Bone marrow (tissue), 2 donors: ENCODE measurements around the gene RAB4B.
"Not testable (repeated sequence)": the region's sequence is repeated elsewhere in the genome, so short reads cannot be mapped to it uniquely, and the experiment has no call there.

ENCODE experiments used
- DNase-seq, 2 donors: peaks; one replicate each; lab custom pipeline; 2025; lab: John Stamatoyannopoulos, UW

Gene RAB4B

DNA sequence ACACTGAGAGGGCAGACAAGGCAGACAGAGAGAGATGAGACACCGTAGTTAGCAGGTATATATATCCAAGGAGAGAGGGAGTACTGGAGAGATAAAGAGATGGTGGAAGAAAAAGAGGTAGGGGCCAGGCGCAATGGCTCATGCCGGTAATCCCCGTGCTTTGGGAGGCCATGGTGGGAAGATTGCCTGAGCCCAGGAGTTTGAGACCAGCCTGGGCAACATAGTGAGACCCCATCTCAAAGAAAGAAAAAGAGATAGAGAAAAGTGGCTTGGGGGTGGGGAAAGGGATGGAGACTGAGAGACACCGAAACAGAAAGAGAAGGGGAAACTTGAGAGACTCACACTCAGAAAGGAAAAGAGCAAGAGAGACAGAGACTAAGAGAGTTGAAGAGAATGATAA is 2.5 kb downstream of the RAB4B start:
- no peak for DNase-seq

DNA sequence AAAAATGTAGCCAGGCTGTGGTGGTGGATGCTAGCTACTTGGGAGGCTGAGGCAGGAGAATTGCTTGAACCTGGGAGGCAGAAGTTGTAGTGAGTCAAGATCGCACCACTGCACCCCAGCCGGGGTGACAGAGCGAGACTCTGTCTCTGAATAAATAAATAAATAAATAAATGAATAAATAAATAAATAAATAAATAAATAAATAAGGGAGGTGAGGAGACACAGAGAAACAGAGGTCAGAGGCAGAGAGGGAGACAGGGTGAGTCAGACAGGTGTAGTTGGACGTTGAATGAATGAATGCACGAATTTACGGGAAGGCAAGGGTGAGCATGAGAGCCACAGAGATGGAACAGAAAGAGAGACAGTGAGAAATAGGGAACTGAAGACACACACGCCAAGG is 3.1 kb downstream of the RAB4B start:
- no peak for DNase-seq

DNA sequence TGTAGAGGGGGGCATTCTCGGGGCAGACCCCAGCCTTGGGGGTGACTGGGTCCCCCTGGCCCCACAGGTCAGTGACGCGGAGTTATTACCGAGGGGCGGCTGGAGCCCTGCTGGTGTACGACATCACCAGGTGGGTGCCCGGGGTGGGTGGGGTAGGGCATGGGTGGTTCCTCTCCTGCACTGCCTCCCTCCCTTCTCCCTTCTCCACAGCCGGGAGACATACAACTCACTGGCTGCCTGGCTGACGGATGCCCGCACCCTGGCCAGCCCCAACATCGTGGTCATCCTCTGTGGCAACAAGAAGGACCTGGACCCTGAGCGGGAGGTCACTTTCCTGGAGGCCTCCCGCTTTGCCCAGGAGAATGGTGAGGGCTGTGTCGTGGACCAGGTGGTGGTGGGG is 5.7 kb downstream of the RAB4B start:
- DNase-seq, result no peak

DNA sequence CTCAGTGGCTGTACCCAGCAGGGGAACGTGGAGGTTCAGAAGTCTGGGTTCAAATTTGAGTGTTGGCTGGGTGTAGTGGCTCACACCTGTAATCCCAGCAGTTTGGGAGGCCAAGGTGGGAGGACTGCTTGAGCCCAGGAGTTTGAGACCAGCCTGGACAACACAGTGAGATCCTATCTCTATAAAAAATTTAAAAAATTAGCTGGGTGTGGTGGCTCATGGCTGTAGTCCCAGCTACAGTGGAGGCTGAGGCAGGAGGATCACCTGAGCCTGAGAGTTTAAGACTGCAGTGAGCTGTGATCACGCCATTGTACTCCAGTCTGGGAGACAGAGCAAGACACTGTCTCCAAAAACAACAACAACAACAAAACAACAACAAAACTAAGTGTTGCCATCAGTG is 6.1 kb downstream of the RAB4B start:
- not testable (repeated sequence) for DNase-seq

DNA sequence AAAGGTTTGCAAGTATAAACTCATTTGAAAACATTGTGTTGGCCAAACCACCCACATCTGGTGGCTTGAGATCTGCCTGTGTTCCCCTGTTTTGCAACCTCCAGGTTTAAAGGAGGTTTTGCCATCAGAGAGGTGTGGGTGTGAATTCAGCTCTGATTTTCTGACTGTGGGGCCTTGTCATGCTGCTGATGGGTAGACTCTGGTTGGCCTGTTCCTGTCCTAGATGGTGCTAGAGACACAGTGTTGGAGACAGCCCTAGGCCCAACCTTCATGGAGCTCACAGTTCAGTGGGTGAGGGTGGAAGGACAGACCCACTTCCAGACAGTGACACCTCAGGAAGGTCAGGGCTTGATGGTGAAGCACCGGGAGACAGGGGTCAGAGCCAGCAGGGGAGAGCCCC is 7.5 kb downstream of the RAB4B start:
- no peak for DNase-seq

DNA sequence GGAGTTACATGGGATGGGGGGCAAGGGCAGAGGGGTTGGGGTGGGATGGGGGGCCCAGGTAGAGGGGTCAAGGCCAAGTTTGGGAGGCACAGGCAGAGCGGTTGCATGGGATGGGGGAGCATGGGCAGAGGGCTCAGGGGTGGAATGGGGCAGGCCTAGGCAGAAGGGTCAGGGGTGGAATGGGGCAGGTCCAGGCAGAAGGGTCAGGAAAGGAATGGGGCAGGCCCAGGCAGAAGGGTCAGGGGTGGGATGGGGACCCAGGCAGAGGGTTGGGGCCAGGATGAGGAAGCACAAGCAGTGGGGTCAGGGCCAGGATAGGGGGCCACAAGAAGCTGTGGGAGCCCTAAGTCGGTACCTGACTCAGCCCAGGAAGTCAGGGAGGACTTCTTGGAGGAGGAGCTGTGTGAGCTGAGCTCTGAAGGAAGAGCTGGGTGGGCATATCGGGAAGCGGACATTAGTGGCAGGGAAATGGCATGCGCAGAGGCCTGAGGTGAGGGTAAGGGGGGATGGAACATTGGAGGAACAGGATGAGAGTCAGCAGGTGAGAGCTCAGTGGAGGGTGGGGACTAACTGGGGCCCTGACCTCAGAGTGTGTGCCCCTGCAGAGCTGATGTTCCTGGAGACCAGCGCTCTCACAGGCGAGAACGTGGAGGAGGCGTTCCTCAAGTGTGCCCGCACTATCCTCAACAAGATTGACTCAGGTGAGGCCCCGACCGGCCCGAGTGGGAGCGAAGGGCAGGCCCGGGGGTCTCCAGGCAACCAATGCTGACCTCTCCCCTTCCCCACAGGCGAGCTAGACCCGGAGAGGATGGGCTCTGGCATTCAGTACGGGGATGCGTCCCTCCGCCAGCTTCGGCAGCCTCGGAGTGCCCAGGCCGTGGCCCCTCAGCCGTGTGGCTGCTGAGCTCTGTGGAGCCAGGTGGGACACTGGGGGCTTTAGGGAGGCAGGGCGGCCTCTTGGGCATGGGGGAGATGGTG is 8.3 kb downstream of the RAB4B start:
- DNase-seq, result no peak

DNA sequence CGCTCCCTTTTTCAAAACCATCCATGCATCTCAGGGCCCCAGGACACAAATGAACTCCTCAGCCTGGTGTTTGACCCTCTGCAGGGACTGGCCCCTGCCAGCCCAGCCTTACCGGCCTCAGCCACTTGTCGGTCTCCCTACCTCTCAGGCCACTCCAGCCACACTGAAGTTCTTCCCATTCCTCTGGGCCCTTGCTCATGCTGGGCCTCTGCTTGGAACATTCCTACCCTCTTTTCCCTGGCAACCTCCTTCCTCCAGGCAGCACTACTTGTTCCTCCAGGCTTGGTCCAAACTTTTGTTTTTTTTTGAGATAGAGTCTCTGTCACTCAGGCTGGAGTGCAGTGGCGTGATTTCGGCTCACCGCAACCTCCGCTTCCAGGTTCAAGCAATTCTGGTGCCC is 13.3 kb downstream of the RAB4B start:
- DNase-seq, result no peak

DNA sequence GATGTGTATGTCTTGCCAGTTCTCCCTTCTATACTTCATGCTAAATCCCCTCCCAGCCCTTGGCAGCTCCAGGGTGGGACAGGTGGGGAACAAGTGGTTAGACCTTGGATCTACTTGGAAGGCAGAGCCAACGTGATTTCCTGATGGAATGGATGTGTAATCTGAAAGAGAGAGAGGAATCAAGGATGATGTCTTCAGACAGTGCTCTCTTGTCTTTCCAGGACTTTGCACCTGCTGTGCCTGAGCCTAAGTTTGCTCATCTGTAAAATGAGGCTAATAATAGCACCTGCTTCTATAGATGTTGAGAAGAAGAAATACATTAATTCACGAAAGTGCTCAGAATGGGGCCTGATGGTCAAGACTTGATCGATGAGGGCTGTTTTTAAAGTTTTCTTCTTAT is 13.9 kb downstream of the RAB4B start:
- DNase-seq, result no peak

DNA sequence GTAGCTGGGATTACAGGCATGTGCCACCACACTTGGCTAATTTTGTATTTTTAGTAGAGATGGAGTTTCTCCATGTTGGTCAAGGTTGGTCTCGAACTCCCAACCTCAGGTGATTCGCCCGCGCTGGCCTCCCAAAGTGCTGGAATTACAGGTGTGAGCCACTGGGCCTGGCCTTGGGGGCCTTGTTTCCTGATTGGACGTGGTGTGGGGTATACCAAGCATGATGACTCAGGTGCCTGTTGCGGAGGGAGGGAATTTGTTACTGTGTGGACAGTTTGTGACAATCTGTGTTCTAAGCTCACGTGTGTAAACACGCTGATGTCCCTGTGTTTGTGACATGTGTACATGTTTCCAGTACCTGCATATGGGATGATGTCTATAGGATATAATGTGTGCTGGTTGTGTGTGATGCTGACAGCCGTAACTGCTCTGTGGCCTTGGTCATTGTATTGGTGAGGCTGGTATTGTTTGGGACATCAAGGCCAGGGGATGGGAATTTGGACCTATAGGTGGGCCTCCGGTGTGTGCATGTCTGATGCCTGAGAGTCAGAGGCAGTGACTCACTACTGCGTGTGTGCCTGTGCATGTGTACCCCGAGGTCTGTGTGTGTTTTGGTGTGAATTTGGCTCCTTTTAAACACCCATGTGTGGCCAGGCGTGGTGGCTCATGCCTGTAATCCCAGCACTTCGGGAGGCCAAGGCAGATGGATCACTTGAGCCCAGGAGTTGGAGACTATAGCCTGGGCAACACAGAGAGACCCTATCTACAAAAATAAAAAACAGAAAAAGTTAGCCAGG is 19.3 kb downstream of the RAB4B start:
- DNase-seq, result no peak

DNA sequence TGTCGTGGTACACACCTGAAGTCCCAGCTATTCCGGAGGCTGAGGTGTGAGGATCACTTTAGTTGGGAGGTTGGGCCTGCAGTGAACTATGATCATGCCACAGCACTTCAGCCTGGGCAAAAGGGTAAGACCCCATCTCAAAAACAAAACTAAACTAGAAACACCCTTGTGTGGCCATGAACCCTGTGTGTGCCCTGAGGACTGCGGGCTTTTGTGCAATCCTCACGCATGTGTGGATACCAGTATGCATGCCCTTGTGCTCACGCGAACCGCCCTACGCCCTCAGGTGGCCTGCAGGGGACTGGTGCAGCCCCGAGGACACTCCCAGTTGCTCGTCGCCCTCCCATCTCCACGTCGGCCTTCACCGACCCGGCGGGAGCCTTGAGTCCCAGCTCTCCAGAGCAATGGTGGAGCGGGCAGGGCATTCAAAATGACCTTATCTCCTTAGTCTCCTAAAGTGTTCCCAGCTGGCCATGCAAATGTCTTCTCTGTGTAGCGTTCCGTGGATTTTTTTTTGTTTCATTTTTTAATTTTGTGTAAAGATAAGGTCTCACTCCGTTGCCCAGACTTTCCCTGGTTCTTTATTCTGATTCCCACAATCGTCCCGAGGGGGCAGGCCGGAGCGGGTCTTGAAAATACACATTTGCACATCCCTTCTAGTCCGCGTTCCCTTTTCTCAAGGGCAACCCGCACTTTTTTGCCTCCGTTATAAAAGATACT is 20.1 kb downstream of the RAB4B start:
- DNase-seq, result peak; percentile 61 to 66

DNA sequence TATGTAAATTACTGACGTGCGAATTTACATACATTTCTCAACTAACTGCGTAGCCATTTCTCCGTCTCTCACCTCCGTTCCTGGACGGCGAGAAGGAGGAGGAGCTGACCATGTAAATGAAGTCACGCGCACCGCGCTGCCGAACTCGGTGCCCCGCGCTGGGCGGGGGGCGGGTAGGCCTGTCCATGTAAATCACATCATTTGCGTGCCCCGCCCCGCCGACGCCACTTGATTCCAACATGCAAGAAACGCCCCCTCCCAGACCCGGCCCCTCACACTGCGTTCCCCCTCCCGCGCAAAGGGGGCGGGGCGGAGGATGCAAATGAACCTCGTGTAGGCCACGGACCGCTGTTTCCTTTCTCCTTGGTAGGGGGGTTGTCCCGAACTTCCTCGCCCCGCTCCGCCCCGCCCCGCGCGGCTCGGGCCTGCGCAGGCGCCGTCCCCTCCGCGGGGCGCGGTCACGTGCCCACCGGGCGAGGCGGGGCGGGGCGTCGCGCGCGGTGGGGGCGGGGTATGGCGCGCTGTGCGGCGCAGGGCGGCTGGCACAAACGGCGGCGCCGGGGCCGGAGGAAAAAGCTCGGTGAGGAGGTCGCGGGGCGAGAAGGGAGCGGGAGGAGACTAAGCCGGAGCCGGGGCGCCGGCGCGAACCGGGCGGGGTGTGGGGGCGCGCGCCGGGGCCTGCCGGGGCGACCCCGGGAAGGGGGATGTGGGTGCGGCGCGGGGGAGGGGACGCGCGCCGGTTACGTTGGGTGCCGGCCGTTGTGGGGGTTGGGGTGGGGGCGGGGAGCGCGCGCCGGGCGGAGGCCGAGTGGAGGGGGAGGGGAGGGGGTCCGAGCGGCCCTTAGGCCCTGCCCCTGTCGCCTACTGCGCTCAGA is 20.9 kb downstream of the RAB4B start, which contains the start of gene EGLN2:
Gene EGLN2 (plus strand): TSS at position 509 of the 875 bp plus-strand sequence. CDS start 1,382 bp downstream, outside the sequence.
- DNase-seq, result peak; percentile 97

DNA sequence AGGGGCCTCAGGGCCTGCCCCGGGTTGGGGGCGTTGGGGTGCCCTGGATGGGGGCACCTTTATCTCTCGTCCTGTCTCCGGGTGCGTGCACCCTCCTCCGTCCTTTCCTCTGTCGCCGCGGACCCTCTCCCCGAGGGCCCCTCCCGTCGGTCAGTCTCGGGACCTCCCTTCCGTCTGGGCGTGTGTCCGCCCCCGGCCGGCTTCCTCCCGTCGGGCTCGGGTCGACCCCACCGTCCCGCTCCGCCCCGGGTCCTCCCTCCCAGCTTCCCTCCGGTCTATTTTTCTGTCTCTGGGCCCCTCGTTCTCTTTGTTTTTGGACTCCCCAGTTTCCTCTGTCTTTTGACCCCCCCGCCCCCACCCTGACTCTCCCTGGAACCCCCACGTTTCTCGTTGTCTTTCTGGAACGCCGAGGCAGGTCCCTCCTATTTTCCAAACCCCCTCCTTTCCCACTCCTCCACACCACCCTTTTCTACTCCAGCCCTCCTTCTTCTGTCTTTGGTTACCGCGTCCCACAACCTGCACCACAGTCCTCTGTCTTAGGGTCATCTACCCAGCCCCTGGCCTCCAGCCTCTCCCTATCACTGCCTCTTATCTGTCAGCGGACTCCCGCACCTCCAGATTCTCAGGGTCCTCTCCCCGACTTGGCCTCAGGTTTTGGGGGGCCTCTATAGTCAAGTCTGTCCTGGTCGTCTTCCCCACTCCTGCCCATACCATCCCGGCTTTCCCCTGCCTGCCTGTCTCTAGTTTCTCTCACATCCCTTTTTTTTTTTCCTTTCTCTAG is 21.7 kb downstream of the RAB4B start:
- no peak for DNase-seq

DNA sequence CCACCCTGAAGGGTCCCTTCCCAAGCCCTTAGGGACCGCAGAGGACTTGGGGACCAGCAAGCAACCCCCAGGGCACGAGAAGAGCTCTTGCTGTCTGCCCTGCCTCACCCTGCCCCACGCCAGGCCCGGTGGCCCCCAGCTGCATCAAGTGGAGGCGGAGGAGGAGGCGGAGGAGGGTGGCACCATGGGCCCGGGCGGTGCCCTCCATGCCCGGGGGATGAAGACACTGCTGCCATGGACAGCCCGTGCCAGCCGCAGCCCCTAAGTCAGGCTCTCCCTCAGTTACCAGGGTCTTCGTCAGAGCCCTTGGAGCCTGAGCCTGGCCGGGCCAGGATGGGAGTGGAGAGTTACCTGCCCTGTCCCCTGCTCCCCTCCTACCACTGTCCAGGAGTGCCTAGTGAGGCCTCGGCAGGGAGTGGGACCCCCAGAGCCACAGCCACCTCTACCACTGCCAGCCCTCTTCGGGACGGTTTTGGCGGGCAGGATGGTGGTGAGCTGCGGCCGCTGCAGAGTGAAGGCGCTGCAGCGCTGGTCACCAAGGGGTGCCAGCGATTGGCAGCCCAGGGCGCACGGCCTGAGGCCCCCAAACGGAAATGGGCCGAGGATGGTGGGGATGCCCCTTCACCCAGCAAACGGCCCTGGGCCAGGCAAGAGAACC is 22.4 kb downstream of the RAB4B start:
- no peak for DNase-seq

DNA sequence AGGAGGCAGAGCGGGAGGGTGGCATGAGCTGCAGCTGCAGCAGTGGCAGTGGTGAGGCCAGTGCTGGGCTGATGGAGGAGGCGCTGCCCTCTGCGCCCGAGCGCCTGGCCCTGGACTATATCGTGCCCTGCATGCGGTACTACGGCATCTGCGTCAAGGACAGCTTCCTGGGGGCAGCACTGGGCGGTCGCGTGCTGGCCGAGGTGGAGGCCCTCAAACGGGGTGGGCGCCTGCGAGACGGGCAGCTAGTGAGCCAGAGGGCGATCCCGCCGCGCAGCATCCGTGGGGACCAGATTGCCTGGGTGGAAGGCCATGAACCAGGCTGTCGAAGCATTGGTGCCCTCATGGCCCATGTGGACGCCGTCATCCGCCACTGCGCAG is 22.9 kb downstream of the RAB4B start:
- DNase-seq, result no peak

DNA sequence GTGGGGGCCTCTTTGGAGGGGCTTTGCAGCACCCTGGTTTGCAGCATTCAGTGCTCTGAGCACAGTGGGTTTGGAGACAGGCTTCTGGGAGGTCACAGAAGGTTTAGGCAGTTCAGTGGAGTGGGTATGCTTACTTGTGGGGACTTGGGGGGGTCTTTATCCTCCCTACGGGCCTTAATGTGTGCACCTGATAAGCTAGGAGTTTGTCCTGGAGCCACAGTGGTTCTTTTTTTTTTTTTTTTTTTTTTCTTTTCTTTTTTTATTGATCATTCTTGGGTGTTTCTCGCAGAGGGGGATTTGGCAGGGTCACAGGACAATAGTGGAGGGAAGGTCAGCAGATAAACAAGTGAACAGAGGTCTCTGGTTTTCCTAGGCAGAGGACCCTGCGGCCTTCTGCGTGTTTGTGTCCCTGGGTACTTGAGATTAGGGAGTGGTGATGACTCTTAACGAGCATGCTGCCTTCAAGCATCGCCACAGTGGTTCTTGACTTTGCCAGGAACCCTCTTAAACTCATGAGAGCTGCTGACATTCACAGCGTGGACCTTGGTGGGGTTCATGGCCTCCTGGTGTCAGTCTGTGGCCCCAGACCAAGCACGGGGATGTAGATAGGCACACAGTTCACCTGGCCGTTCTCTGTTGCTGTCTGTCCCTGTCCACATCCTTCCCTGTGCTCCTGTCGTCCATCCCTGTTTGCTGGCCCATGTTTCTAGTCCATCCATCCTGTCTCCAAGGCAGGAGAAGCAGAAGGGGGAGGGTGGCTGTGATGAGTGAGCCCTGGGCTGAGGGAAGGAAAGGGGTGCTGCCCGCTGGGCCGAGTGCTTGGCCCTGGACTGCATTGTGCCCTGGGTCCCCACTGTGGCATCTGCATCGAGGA is 23.6 kb downstream of the RAB4B start:
- DNase-seq, result no peak

DNA sequence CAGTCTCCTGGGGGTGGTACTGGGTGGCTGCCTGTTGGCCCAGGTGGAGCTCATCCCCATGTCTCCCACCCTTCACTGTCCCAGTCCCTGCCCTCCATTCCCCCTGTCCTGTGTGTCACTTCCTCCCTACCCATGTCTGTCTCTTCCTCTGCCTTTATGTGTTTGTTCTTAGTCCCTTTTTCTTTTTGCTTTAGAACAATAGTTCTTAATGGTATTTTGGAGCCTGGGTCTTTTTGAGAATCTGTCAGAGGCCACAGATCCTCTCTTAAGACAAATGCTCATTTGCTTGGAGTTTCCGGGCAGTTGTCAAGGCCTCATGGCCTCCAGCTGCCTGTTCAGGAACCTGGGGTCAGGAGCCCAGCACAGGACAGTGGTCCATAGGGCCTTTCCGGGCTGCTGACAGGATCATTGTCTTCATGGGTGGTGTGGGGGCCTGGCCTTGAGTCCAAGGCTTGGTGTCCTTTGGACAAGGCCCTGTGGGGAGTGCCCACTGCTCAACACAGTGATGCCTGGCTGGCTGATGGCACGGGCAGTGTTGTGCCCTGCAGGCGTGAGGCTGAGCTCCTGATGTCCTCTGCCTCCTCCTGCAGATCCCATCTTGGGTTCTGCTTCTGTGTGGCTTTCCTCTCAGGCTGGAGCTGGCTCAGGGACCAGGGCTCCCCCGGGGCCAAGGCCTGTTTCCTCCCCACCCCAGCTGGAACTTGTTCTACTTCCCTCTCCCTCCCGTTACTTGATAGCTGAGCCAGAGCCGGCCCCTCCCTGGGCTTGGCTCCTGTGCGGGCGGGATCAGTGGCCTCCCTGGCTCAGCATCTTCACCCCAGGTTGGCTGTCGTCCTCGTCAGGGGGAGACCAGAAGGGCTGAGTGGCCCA is 24.5 kb downstream of the RAB4B start:
- no peak for DNase-seq

DNA sequence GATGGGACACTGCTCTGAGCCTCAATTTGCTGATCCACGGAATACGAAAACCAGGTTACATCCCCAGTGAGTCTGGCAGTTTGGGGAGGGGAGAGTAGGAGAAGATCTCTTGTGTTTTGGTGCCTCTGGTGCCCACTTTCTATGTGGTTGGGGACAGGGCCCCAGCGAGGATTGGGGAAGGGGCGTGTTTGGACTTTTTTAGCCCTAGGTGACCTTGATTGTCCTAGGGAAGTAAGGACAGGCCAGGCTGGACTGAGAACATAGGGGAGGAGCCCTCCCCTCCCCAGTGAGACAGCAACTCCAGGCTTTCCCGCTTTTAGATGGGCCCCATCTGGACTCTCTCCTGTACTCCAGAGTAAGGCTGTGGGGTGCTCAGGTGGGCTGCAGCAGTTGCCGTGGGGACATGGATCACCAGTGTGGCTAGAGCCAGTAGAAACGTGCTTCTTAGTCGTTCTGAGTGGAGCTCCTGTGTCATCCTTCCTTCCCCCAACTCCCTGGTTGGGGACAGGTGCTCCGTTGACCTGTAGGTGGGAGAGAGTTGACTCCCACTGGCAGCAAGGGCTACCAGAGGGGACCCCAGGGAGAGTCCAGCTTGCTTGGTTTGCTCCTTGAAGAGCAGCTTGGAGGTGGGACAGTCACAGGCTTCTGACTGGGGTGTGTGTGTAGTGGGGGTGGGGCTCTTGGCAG is 25.3 kb downstream of the RAB4B start:
- DNase-seq, result no peak
